K562 (cell line): Measurements from ENCODE around the gene C1QTNF7. TPM values are rescaled to one million over a fixed set of nuclear protein-coding genes. Genes with fewer than 3 reads are reported as not detected.

ENCODE experiments used
- ATAC-seq: fragments of 200-7000 bp; cut with Tn5 transposase; 3 replicates; pipeline ENCODE4 v1.9.1; 2020; ENCODE audit warnings: moderate library complexity
- BruUV-seq: library from RNA; stranded (reverse); fragments of 400-500 nt; replicated peaks from 2 replicates; lab custom pipeline; 2021; lab: Mats Ljungman, UMichigan
- CTCF ChIA-PET: fragments of 300-600 bp; formaldehyde crosslinking; extraction: SDS; loops from one replicate; lab custom pipeline; 2021; ENCODE audit warnings: low intra/inter-chr PET ratio; lab: Yijun Ruan, JAX
- POLR2A ChIA-PET: fragments of 300-600, 350-650 bp; sonication (Branson Sonifier 250); formaldehyde crosslinking; extraction: SDS; loops from one replicate; lab custom pipeline; 2021; ENCODE audit warnings: antibody characterized with exemption, inconsistent platforms; lab: Yijun Ruan, JAX
- DNase-seq, 4 experiments: peaks; one replicate each; pipeline versions ENCODE4 v3.0.0 to v3.0.0-alpha.2; 2011 to 2018; ENCODE audit warnings: low spot score in 3 of 4, mixed read lengths in 3 of 4; ENCODE audit errors: extremely low read depth in 1 of 4
- FAIRE-seq: peaks from 2 replicates; lab custom pipeline; 2011; peaks lifted over from hg19 to GRCh38; lab: Jason Lieb, UNC
- H2AFZ ChIP-seq: 2 replicates; pipeline ENCODE4 v1.6.0; 2011; ENCODE audit warnings: low read depth, low read length, control low read depth, inconsistent platforms
- H3K27ac ChIP-seq: fragments of 200-600 bp; 3 replicates; pipeline ENCODE4 v1.8.0; 2011; ENCODE audit warnings: low read depth, mild to moderate bottlenecking, control low read depth, inconsistent platforms, low read length, moderate library complexity, mixed read lengths; ENCODE audit errors: extremely low read depth
- H3K27me3 ChIP-seq, 2 experiments: fragments of 300-600 bp in 1 of 2; 2 replicates in 1 of 2; 3 replicates in 1 of 2; pipeline versions ENCODE4 v1.6.0 to v1.8.0; 2011; ENCODE audit warnings: inconsistent platforms in 2 of 2, low read length in 2 of 2, mild to moderate bottlenecking in 1 of 2, mixed read lengths in 1 of 2, moderate library complexity in 1 of 2; ENCODE audit not compliant: control insufficient read depth in 2 of 2, insufficient read depth in 2 of 2
- H3K36me3 ChIP-seq: fragments of 300-600 bp; 3 replicates; pipeline ENCODE4 v1.8.0; 2011; ENCODE audit warnings: mild to moderate bottlenecking, low read length, inconsistent platforms; ENCODE audit not compliant: control insufficient read depth, insufficient read depth
- H3K4me1 ChIP-seq, 2 experiments: fragments of 200-600 bp in 1 of 2; replicated peaks in 1 of 2; 2 replicates in 1 of 2; 3 replicates in 1 of 2; pipeline versions ENCODE4 v1.5.1 to v1.8.0; 2011; ENCODE audit warnings: inconsistent platforms in 2 of 2, low read length in 2 of 2, mild to moderate bottlenecking in 1 of 2, mixed read lengths in 1 of 2, moderate library complexity in 1 of 2; ENCODE audit not compliant: control insufficient read depth in 2 of 2, insufficient read depth in 2 of 2
- H3K4me2 ChIP-seq: 2 replicates; pipeline ENCODE4 v1.6.1; 2011; ENCODE audit warnings: low read length, control low read depth, inconsistent platforms, mixed read lengths; ENCODE audit not compliant: insufficient read depth
- H3K4me3 ChIP-seq: fragments of 200-600 bp; sonication (generic), shearing (Covaris generic); 2 replicates; pipeline ENCODE4 v1.5.1; 2016; ENCODE audit warnings: control low read depth, inconsistent platforms
- H3K79me2 ChIP-seq: fragments of 200-600 bp; 3 replicates; pipeline ENCODE4 v1.8.0; 2011; ENCODE audit warnings: low read length, inconsistent platforms; ENCODE audit not compliant: control insufficient read depth, insufficient read depth
- H3K9ac ChIP-seq, 2 experiments: 2 replicates each; pipeline versions ENCODE4 v1.6.0 to v1.6.1; 2011; ENCODE audit warnings: low read depth in 2 of 2, low read length in 2 of 2, control low read depth in 1 of 2, inconsistent platforms in 1 of 2, mild to moderate bottlenecking in 1 of 2, mixed read lengths in 1 of 2; ENCODE audit not compliant: insufficient read depth in 1 of 2
- H3K9me1 ChIP-seq: one replicate; pipeline ENCODE4 v1.6.0; 2011; ENCODE audit warnings: inconsistent platforms, mild to moderate bottlenecking, low read length, moderate library complexity; ENCODE audit not compliant: control insufficient read depth, insufficient read depth
- H3K9me3 ChIP-seq: replicated peaks from 2 replicates; pipeline ENCODE4 v1.5.1; 2011; ENCODE audit warnings: low read depth, low read length, inconsistent platforms; ENCODE audit not compliant: control insufficient read depth, insufficient read depth
- H4K20me1 ChIP-seq: replicated peaks from 2 replicates; pipeline ENCODE4 v1.6.1; 2011; ENCODE audit warnings: low read length, inconsistent platforms, mixed read lengths; ENCODE audit not compliant: control insufficient read depth, insufficient read depth
- CREB1 ChIP-seq, 2 experiments: sonication (generic) in 1 of 2; formaldehyde crosslinking in 1 of 2; IDR thresholded peaks; 2 replicates each; pipeline versions ENCODE4 v1.6.1 to v1.8.0; 2012 to 2022; ENCODE audit warnings: inconsistent platforms in 1 of 2, mild to moderate bottlenecking in 1 of 2, missing genetic modification reagents in 1 of 2, moderate library complexity in 1 of 2
- E2F3 ChIP-seq: fragments of 250-450 bp; sonication (Bioruptor Pico); IDR thresholded peaks from 2 replicates; pipeline ENCODE4 v1.4.0; 2020; ENCODE audit warnings: mild to moderate bottlenecking
- GABPB2 ChIP-seq: fragments of 250-450 bp; sonication (Bioruptor Pico); conservative IDR thresholded peaks from 2 replicates; pipeline ENCODE4 v1.5.1; 2021; ENCODE audit warnings: mild to moderate bottlenecking
- MYC ChIP-seq, 2 experiments: fragments of 250-450 bp in 1 of 2; sonication (Bioruptor Pico) in 1 of 2; IDR thresholded peaks; 2 replicates each; pipeline versions ENCODE4 v1.5.1 to v1.6.1; 2012 to 2021; ENCODE audit warnings: low read depth in 2 of 2, borderline replicate concordance in 1 of 2, improper control_type of control experiment in 1 of 2, low read length in 1 of 2, mild to moderate bottlenecking in 1 of 2, moderate library complexity in 1 of 2
- POLR3G ChIP-seq: IDR thresholded peaks from 2 replicates; pipeline ENCODE4 v1.6.1; 2011; ENCODE audit not compliant: insufficient read length, insufficient replicate concordance; ENCODE audit errors: extremely low read depth
- RFX1 ChIP-seq: fragments of 450-650 bp; IDR thresholded peaks from 2 replicates; pipeline ENCODE4 v1.6.1; 2016; ENCODE audit warnings: mild to moderate bottlenecking, moderate library complexity
- SMARCA5 ChIP-seq: fragments of 450-650 bp; IDR thresholded peaks from 2 replicates; pipeline ENCODE4 v1.6.1; 2016
- SUPT5H ChIP-seq: fragments of 450-650 bp; IDR thresholded peaks from 2 replicates; pipeline ENCODE4 v1.6.1; 2016
- TCF7L2 ChIP-seq: fragments of 150-350 bp; IDR thresholded peaks from 2 replicates; pipeline ENCODE4 v1.6.1; 2016; ENCODE audit warnings: low read depth, mild to moderate bottlenecking, low read length, moderate library complexity
- TFAM ChIP-seq: fragments of 250-450 bp; sonication (Bioruptor Pico); conservative IDR thresholded peaks from 2 replicates; pipeline ENCODE4 v1.5.0; 2021; ENCODE audit warnings: mild to moderate bottlenecking, moderate library complexity
- ZNF282 ChIP-seq: sonication (generic); formaldehyde crosslinking; IDR thresholded peaks from 2 replicates; pipeline ENCODE4 v1.8.1; 2023; ENCODE audit warnings: missing genetic modification reagents
- ZNF57 ChIP-seq: fragments of 450-650 bp; formaldehyde crosslinking; IDR thresholded peaks from 2 replicates; pipeline ENCODE4 v1.4.0; 2020; ENCODE audit warnings: mild to moderate bottlenecking, moderate library complexity
- ZNF707 ChIP-seq: fragments of 250-450 bp; sonication (Bioruptor Pico); conservative IDR thresholded peaks from 2 replicates; pipeline ENCODE4 v1.8.0; 2022; ENCODE audit warnings: inconsistent platforms, mild to moderate bottlenecking, moderate library complexity
- ZNF76 ChIP-seq: fragments of 250-450 bp; sonication (Bioruptor Pico); IDR thresholded peaks from 2 replicates; pipeline ENCODE4 v1.4.0; 2020; ENCODE audit warnings: mild to moderate bottlenecking, moderate library complexity, borderline replicate concordance
- ZZZ3 ChIP-seq: fragments of 450-650 bp; IDR thresholded peaks from 2 replicates; pipeline ENCODE4 v1.6.1; 2016; ENCODE audit warnings: antibody characterized with exemption, mild to moderate bottlenecking, moderate library complexity
- WGBS: fragments of 100-300 bp; shearing (Covaris generic); methylation state at CpG from one replicate; pipeline ENCODE4 v1.1.6; 2016; ENCODE audit warnings: low coverage, mixed read lengths; ENCODE audit not compliant: insufficient coverage; ENCODE audit errors: missing lambda C conversion rate; 5-methylcytosine and 5-hydroxymethylcytosine counted together
- in situ Hi-C: fragments of 300-500 bp; cut with MboI; formaldehyde crosslinking; loops from 4 replicates; pipeline ENCODE4 v1.15.0; 2018; ENCODE audit warnings: inconsistent platforms, mixed read lengths
- intact Hi-C: fragments of 100-400 bp; cut with micrococcal nuclease; formaldehyde crosslinking; loops from 2 replicates; pipeline ENCODE4 v1.14.2; 2022
- polyA plus RNA-seq, 8 experiments: library from polyadenylated mRNA; depleted of rRNA in 4 of 8; stranded (reverse) in 5 of 8; unstranded in 3 of 8; fragments of >200 nt; fragmentation: Nextera tagmentation in 2 of 8; fragmentation: Illumina TruSeq in 1 of 8; extraction: Ambion mirVana in 2 of 8; extraction: Trizol in 1 of 8; gene quantifications; 2 replicates each; pipeline versions ENCODE4 v1.2.1 to v1.2.3, GENCODE V29; 2011 to 2014; ENCODE audit warnings: inconsistent platforms in 1 of 8, missing spikeins in 1 of 8
- total RNA-seq, 7 experiments: library from RNA; depleted of rRNA in 6 of 7; stranded (reverse); fragments of >200 nt in 6 of 7; fragmentation: Illumina TruSeq in 2 of 7; extraction: Trizol in 2 of 7; gene quantifications; 2 replicates each; pipeline versions ENCODE4 v1.2.1 to v1.2.3, GENCODE V29; 2011 to 2021; ENCODE audit warnings: low replicate concordance in 1 of 7
- TF ChIP-seq, protein P1 (sequence below): conservative IDR thresholded peaks from 2 replicates; pipeline ENCODE4 v1.6.1; 2011; ENCODE audit warnings: low read depth, mild to moderate bottlenecking, low read length; ENCODE audit not compliant: control insufficient read depth
- TF ChIP-seq, protein P2 (sequence below), 2 experiments: IDR thresholded peaks in 1 of 2; conservative IDR thresholded peaks in 1 of 2; 2 replicates each; pipeline ENCODE4 v1.6.1; 2016; ENCODE audit warnings: low read depth in 2 of 2, mild to moderate bottlenecking in 1 of 2, missing compliant biosample characterization in 1 of 2, missing genetic modification characterization in 1 of 2, moderate library complexity in 1 of 2

C1QTNF7 gene
- total and polyA plus RNA-seq, 9 of the 15 experiments (the other 6 are each of a cell fraction or from before 2014, with no cell fraction given) = not detected

DNA sequence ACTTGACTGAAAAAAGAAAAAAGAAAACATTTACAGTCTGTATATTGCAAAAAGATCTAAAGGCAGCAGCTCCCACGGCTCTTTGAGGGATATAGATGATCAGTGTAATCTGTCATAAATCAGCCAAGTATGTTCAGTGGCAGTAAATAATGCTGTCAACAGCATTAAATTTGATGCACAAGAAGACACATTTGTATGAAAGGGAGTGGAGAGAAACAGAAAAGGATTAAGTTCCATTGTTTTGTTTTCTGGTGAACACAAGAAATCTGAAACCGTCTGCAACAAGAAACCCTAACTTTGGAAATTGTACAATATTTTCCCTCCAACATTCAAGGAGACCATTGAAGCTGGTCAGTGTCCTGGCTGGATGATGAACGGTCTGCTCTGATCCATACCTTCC is 27.6 kb upstream of the C1QTNF7 start:
- intact Hi-C loops = no loop called here
- no peaks in the 10 kb centered on the region; the same call in 1 of the 2 replicates for H4K20me1 ChIP-seq
- TF ChIP-seq CREB1 (IDR thresholded peaks at IDR 0.05) (no peak), CREB1 (CRISPR knock-in tag; IDR thresholded peaks at IDR 0.05) (no peak), POLR3G (no peak), ZNF282 (CRISPR knock-in tag) (no peak), ZNF707 (CRISPR knock-in tag) (no peak), RFX1 (no peak), GABPB2 (CRISPR knock-in tag) (no peak), TCF7L2 (no peak), MYC (IDR thresholded peaks at IDR 0.05; ENCODE audit: low read depth, low read length) (no peak), MYC (CRISPR knock-in tag; IDR thresholded peaks at IDR 0.05; ENCODE audit: borderline replicate concordance, low read depth) (no peak), ZZZ3 (no peak), ZNF57 (CRISPR knock-in tag) (no peak), E2F3 (no peak), SUPT5H (no peak), TFAM (no peak), SMARCA5 (no peak), ZNF76 (no peak)
- TF ChIP-seq, protein P1, sequence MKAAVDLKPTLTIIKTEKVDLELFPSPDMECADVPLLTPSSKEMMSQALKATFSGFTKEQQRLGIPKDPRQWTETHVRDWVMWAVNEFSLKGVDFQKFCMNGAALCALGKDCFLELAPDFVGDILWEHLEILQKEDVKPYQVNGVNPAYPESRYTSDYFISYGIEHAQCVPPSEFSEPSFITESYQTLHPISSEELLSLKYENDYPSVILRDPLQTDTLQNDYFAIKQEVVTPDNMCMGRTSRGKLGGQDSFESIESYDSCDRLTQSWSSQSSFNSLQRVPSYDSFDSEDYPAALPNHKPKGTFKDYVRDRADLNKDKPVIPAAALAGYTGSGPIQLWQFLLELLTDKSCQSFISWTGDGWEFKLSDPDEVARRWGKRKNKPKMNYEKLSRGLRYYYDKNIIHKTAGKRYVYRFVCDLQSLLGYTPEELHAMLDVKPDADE = no peak
- TF ChIP-seq, protein P2, sequence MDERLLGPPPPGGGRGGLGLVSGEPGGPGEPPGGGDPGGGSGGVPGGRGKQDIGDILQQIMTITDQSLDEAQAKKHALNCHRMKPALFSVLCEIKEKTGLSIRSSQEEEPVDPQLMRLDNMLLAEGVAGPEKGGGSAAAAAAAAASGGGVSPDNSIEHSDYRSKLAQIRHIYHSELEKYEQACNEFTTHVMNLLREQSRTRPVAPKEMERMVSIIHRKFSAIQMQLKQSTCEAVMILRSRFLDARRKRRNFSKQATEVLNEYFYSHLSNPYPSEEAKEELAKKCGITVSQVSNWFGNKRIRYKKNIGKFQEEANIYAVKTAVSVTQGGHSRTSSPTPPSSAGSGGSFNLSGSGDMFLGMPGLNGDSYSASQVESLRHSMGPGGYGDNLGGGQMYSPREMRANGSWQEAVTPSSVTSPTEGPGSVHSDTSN (CRISPR knock-in tag; IDR thresholded peaks at IDR 0.05; ENCODE audit: low read depth) = no peak
- TF ChIP-seq, protein P2 (tag; conservative IDR thresholded peaks at IDR 0.05; ENCODE audit: low read depth) = no peak
- TF ChIP-seq, all 486 proteins: peak for 0
- no peaks in the 10 kb centered on the region for H3K4me1 ChIP-seq
- no peaks in the 10 kb centered on the region for H3K79me2 ChIP-seq
- H3K36me3 ChIP-seq = no peaks in the 10 kb centered on the region
- H3K27ac ChIP-seq = no peak overlapping the region
- H3K4me2 ChIP-seq = no peak overlapping the region
- ATAC-seq (no peak), DNase-seq (no peak), FAIRE-seq (no peak)
- 2% methylated on average over 3 of the region's 3 CpGs for WGBS
- in situ Hi-C loops = no loop called here
- H3K9me3 ChIP-seq = no peaks in the 10 kb centered on the region
- no peak overlapping the region for H3K4me3 ChIP-seq
- no peak overlapping the region for H2AFZ ChIP-seq
- ChIA-PET POLR2A (no interaction called here), CTCF (no interaction called here)
- H3K9me1 ChIP-seq = no peaks in the 10 kb centered on the region
- H3K9ac ChIP-seq = no peak overlapping the region
- no TSS peak for BruUV-seq
- no peaks in the 10 kb centered on the region for H3K27me3 ChIP-seq
